ENCODE measurements around the gene RALGAPA2.

DNA sequence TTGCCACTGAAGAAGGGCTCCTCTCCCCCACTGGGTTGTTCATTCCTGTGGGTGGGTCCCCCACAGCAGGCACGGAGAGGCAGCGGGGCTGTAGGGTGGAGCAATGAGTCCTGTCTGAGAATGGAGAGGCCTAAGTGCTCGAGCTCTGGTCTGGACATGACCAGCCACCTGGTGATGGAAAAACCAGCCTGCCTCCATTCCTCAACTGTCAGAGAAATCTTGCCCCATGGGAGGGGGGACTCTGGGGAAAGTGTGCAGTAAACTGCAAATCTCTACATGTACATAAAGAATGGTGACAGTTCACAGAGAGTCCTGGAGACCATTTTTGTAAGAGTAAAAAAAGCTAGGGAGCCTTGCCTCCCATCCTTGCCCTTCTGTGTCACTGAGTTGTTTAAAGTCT, 310.5 kb downstream of the RALGAPA2 start:
- TF ChIP-seq, protein P1, sequence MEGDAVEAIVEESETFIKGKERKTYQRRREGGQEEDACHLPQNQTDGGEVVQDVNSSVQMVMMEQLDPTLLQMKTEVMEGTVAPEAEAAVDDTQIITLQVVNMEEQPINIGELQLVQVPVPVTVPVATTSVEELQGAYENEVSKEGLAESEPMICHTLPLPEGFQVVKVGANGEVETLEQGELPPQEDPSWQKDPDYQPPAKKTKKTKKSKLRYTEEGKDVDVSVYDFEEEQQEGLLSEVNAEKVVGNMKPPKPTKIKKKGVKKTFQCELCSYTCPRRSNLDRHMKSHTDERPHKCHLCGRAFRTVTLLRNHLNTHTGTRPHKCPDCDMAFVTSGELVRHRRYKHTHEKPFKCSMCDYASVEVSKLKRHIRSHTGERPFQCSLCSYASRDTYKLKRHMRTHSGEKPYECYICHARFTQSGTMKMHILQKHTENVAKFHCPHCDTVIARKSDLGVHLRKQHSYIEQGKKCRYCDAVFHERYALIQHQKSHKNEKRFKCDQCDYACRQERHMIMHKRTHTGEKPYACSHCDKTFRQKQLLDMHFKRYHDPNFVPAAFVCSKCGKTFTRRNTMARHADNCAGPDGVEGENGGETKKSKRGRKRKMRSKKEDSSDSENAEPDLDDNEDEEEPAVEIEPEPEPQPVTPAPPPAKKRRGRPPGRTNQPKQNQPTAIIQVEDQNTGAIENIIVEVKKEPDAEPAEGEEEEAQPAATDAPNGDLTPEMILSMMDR (IDR thresholded peaks at IDR 0.05), result no peak
- no peak for TF ChIP-seq POLR2A (IDR thresholded peaks at IDR 0.05)

All from body of pancreas (tissue), 4 donors.